ENCODE data around the gene RCAN2. TPM values are rescaled to one million over a fixed set of nuclear protein-coding genes. Genes with fewer than 3 reads are reported as not detected.
"Not testable (repeated sequence)": the region's sequence is repeated elsewhere in the genome, so short reads cannot be mapped to it uniquely, and the experiment has no call there.

RCAN2 gene
- polyA plus RNA-seq, 1 donor = 4.7 TPM

GRCh38 chr6:46410334-46410953 is 80.8 kb downstream of the RCAN2 start:
- Histone ChIP-seq H3K27me3 (ENCODE audit: control insufficient read depth, insufficient read depth, low read length) (no peaks in the 10 kb centered on the region), H3K9me3 (ENCODE audit: control insufficient read depth, low read depth, low read length) (no peaks in the 10 kb centered on the region), H3K4me3 (ENCODE audit: low read length) (no peak overlapping the region), H3K27ac (ENCODE audit: low read length) (no peak overlapping the region), H3K36me3 (ENCODE audit: control insufficient read depth, insufficient read depth, low read length) (no peaks in the 10 kb centered on the region), H3K4me1 (ENCODE audit: control insufficient read depth, insufficient read depth, low read length) (no peaks in the 10 kb centered on the region)
- peak; percentile 43 to 46 for DNase-seq
- WGBS (ENCODE audit: insufficient coverage, low lambda C conversion rate) = 0% methylated on average over 1 of the region's 5 CpGs

- no peak overlapping the region for H3K27ac ChIP-seq (ENCODE audit: low read length)
- H3K9me3 ChIP-seq (ENCODE audit: control insufficient read depth, low read depth, low read length) = no peaks in the 10 kb centered on the region
- no peaks in the 10 kb centered on the region for H3K36me3 ChIP-seq (ENCODE audit: control insufficient read depth, insufficient read depth, low read length)
- H3K4me1 ChIP-seq (ENCODE audit: control insufficient read depth, insufficient read depth, low read length) = no peaks in the 10 kb centered on the region
- DNase-seq = no peak
- no peak overlapping the region for H3K4me3 ChIP-seq (ENCODE audit: low read length)
- WGBS (ENCODE audit: insufficient coverage, low lambda C conversion rate) = 85% methylated on average over 3 of the region's 13 CpGs
- no peaks in the 10 kb centered on the region for H3K27me3 ChIP-seq (ENCODE audit: control insufficient read depth, insufficient read depth, low read length)
Measured at GRCh38 chr6:46407776-46408530, 83.3 kb downstream of the RCAN2 start.

- H3K27ac ChIP-seq (ENCODE audit: low read length) = no peak overlapping the region
- DNase-seq = no peak
Measured at GRCh38 chr6:46407246-46407645, 84.0 kb downstream of the RCAN2 start.

GRCh38 chr6:46405620-46406180 is 85.5 kb downstream of the RCAN2 start:
- no CpG with 5 or more reads among the region's 32 CpGs for WGBS (ENCODE audit: insufficient coverage, low lambda C conversion rate)
- H3K9me3 ChIP-seq (ENCODE audit: control insufficient read depth, low read depth, low read length); H3K4me1 ChIP-seq (ENCODE audit: control insufficient read depth, insufficient read depth, low read length); H3K27me3 ChIP-seq (ENCODE audit: control insufficient read depth, insufficient read depth, low read length); DNase-seq; H3K36me3 ChIP-seq (ENCODE audit: control insufficient read depth, insufficient read depth, low read length); H3K4me3 ChIP-seq (ENCODE audit: low read length); H3K27ac ChIP-seq (ENCODE audit: low read length): not testable (repeated sequence)

More at GRCh38 chr6:46407246-46407645, 84.0 kb downstream of the RCAN2 start:
- Histone ChIP-seq H3K27me3 (ENCODE audit: control insufficient read depth, insufficient read depth, low read length) (no peaks in the 10 kb centered on the region), H3K4me1 (ENCODE audit: control insufficient read depth, insufficient read depth, low read length) (no peaks in the 10 kb centered on the region), H3K9me3 (ENCODE audit: control insufficient read depth, low read depth, low read length) (no peaks in the 10 kb centered on the region), H3K4me3 (ENCODE audit: low read length) (no peak overlapping the region), H3K36me3 (ENCODE audit: control insufficient read depth, insufficient read depth, low read length) (no peaks in the 10 kb centered on the region)
- 100% methylated on average over 1 of the region's 3 CpGs for WGBS (ENCODE audit: insufficient coverage, low lambda C conversion rate)

GRCh38 chr6:46400898-46401297 is 90.4 kb downstream of the RCAN2 start:
- peak; percentile 8 to 51 for DNase-seq

DNA sequence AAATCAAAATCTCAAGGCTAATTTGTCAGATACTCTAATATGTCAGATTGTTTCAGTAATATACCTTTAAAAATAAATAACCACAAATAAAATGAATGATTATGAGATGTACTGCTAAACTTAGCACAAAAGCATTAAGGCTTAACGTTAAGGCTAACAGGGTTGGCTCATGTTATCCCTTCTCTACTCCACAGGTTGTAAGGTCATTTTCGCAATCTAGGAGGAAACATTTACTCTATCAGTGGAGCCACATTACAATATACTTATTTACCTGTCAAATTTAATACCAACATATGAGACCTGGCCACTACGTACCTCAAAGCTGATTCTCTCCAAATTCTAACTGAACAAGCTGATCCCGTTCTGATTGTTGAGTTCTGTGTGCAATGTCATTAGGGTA is 95.7 kb downstream of the RCAN2 start:
- WGBS (ENCODE audit: insufficient coverage, low lambda C conversion rate) = 100% methylated on average over 1 of the region's 4 CpGs
- Histone ChIP-seq H3K4me3 (ENCODE audit: low read length) (no peak overlapping the region), H3K27me3 (ENCODE audit: control insufficient read depth, insufficient read depth, low read length) (no peaks in the 10 kb centered on the region), H3K36me3 (ENCODE audit: control insufficient read depth, insufficient read depth, low read length) (no peaks in the 10 kb centered on the region), H3K4me1 (ENCODE audit: control insufficient read depth, insufficient read depth, low read length) (peaks cover under 1% of the 10 kb centered on the region), H3K27ac (ENCODE audit: low read length) (no peak overlapping the region), H3K9me3 (ENCODE audit: control insufficient read depth, low read depth, low read length) (no peaks in the 10 kb centered on the region)
- no peak for DNase-seq

More at GRCh38 chr6:46400898-46401297, 90.4 kb downstream of the RCAN2 start:
- Histone ChIP-seq H3K27ac (ENCODE audit: low read length) (no peak overlapping the region), H3K36me3 (ENCODE audit: control insufficient read depth, insufficient read depth, low read length) (no peaks in the 10 kb centered on the region), H3K9me3 (ENCODE audit: control insufficient read depth, low read depth, low read length) (no peaks in the 10 kb centered on the region), H3K27me3 (ENCODE audit: control insufficient read depth, insufficient read depth, low read length) (no peaks in the 10 kb centered on the region), H3K4me3 (ENCODE audit: low read length) (no peak overlapping the region), H3K4me1 (ENCODE audit: control insufficient read depth, insufficient read depth, low read length) (peaks cover 6% of the 10 kb centered on the region)
- WGBS (ENCODE audit: insufficient coverage, low lambda C conversion rate) = no CpG with 5 or more reads among the region's 1 CpG

- H3K9me3 ChIP-seq (ENCODE audit: control insufficient read depth, low read depth, low read length) = no peaks in the 10 kb centered on the region
- no CpG with 5 or more reads among the region's 5 CpGs for WGBS (ENCODE audit: insufficient coverage, low lambda C conversion rate)
- no peak overlapping the region for H3K27ac ChIP-seq (ENCODE audit: low read length)
- H3K4me1 ChIP-seq (ENCODE audit: control insufficient read depth, insufficient read depth, low read length) = no peaks in the 10 kb centered on the region
- H3K4me3 ChIP-seq (ENCODE audit: low read length) = no peak overlapping the region
- H3K36me3 ChIP-seq (ENCODE audit: control insufficient read depth, insufficient read depth, low read length) = no peaks in the 10 kb centered on the region
- no peaks in the 10 kb centered on the region for H3K27me3 ChIP-seq (ENCODE audit: control insufficient read depth, insufficient read depth, low read length)
- DNase-seq = no peak
Measured at GRCh38 chr6:46393940-46394337, 97.3 kb downstream of the RCAN2 start.

DNA sequence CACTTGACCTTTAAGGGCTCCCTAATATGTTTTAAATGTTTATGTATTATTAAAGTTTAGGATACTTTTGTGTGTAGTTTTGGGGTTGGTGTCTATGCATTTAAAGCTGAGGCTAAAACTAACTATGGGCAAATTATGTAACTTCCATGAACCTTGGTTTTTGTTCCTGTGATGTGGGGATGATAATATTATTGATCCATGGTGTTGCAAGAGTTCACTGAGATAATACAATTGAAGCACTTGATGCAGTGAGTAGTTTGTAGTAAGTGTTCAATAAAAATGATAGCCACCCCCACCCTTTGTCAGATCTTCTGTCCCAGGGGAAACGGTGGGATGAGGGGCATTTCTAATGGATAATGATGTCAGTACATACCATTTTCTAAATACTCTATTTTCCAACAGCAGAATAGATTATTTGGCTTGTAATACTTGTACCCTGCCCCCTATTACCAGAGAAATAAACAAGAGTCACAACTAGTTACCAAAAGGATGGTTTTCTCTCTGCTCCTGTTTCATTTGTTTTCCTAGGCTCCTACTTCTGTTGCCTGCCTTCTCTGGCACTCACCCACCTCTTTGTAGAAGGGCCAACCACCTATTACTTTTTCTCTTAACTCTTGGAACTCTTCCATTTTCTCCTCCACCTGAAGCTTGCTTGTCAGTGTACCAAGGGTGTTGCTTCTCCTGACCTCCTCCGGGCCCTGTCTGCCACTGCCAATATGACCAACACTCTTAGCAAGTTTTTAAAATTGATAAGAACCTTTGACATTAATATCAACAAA is 97.9 kb downstream of the RCAN2 start:
- Histone ChIP-seq H3K9me3 (ENCODE audit: control insufficient read depth, low read depth, low read length) (no peaks in the 10 kb centered on the region), H3K27ac (ENCODE audit: low read length) (no peak overlapping the region), H3K4me3 (ENCODE audit: low read length) (no peak overlapping the region), H3K4me1 (ENCODE audit: control insufficient read depth, insufficient read depth, low read length) (no peaks in the 10 kb centered on the region), H3K36me3 (ENCODE audit: control insufficient read depth, insufficient read depth, low read length) (no peaks in the 10 kb centered on the region), H3K27me3 (ENCODE audit: control insufficient read depth, insufficient read depth, low read length) (no peaks in the 10 kb centered on the region)
- no CpG with 5 or more reads among the region's 2 CpGs for WGBS (ENCODE audit: insufficient coverage, low lambda C conversion rate)
- no peak for DNase-seq

DNA sequence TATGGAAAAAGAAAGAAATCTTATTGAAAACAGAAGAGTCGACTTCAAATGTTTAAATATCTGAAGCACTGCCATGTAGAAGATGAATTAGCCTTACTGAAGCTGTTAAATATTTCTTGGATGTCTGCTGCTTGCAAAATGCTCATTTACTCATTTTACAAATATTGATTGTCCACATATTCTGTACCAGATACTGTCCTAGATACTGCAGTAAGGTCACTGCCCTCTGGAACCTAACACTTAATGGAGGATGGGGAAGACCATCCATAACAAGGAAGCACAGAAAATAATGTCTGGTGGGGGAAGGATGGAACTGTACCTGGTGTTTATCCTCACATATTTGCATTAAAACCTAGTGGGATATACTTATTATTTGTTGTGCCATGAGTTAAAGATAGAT is 99.0 kb downstream of the RCAN2 start:
- Histone ChIP-seq H3K27ac (ENCODE audit: low read length) (no peak overlapping the region), H3K36me3 (ENCODE audit: control insufficient read depth, insufficient read depth, low read length) (no peaks in the 10 kb centered on the region), H3K4me1 (ENCODE audit: control insufficient read depth, insufficient read depth, low read length) (no peaks in the 10 kb centered on the region), H3K27me3 (ENCODE audit: control insufficient read depth, insufficient read depth, low read length) (no peaks in the 10 kb centered on the region), H3K4me3 (ENCODE audit: low read length) (no peak overlapping the region), H3K9me3 (ENCODE audit: control insufficient read depth, low read depth, low read length) (no peaks in the 10 kb centered on the region)
- DNase-seq = no peak
- WGBS (ENCODE audit: insufficient coverage, low lambda C conversion rate) = 100% methylated on average over 1 of the region's 1 CpG

GRCh38 chr6:46390153-46390876 is 100.9 kb downstream of the RCAN2 start:
- Histone ChIP-seq H3K27me3 (ENCODE audit: control insufficient read depth, insufficient read depth, low read length) (no peaks in the 10 kb centered on the region), H3K9me3 (ENCODE audit: control insufficient read depth, low read depth, low read length) (no peaks in the 10 kb centered on the region), H3K4me1 (ENCODE audit: control insufficient read depth, insufficient read depth, low read length) (no peaks in the 10 kb centered on the region), H3K4me3 (ENCODE audit: low read length) (no peak overlapping the region), H3K27ac (ENCODE audit: low read length) (no peak overlapping the region), H3K36me3 (ENCODE audit: control insufficient read depth, insufficient read depth, low read length) (no peaks in the 10 kb centered on the region)
- no peak for DNase-seq
- whole genome bisulfite sequencing (ENCODE audit: insufficient coverage, low lambda C conversion rate) = 89% methylated on average over 3 of the region's 4 CpGs

Data from large intestine (tissue), 3 donors.